Thyroid gland (tissue), 4 donors: ENCODE results near the gene CRACR2B.

Experiments used
- CTCF ChIP-seq, 6 experiments: fragments of 200-600 bp in 3 of 6; fragments of 450-650 bp in 3 of 6; sonication (generic) in 3 of 6; IDR thresholded peaks; one replicate each; pipeline ENCODE4 v1.5.1; 2016 to 2019; ENCODE audit warnings: antibody characterized with exemption in 6 of 6, mild to moderate bottlenecking in 2 of 6, inconsistent platforms in 1 of 6, moderate library complexity in 1 of 6
- POLR2A ChIP-seq, 2 donors: fragments of 450-650 bp; IDR thresholded peaks; one replicate each; pipeline ENCODE4 v1.6.1; 2017; ENCODE audit warnings: antibody characterized with exemption in 2 of 2, mild to moderate bottlenecking in 2 of 2, moderate library complexity in 1 of 2

GRCh38 chr11:845872-846495 lies 18.3 kb downstream of the CRACR2B start:
- TF ChIP-seq CTCF (IDR thresholded peaks at IDR 0.05) (no peak), POLR2A (IDR thresholded peaks at IDR 0.05) (no peak)
